ENCODE data around the gene AIRE.

Gene AIRE

GRCh38 chr21:44255511-44255981, 30.1 kb upstream of the AIRE start:
- Histone ChIP-seq H3K4me1 (no peaks in the 10 kb centered on the region), H3K4me3 (ENCODE audit: low read depth, low read length) (no peak overlapping the region), H3K27me3 (peaks cover 8% of the 10 kb centered on the region; the same call in 1 of the 2 replicates), H3K36me3 (no peaks in the 10 kb centered on the region), H3K9me3 (no peaks in the 10 kb centered on the region)
- DNase-seq: no peak
- no peak for TF ChIP-seq CTCF (IDR thresholded peaks at IDR 0.05; ENCODE audit: low read depth, low read length)

- TF ChIP-seq CTCF (IDR thresholded peaks at IDR 0.05; ENCODE audit: low read depth, low read length): no peak
- peaks cover 8% of the 10 kb centered on the region; the same call in 1 of the 2 replicates for H3K27me3 ChIP-seq
- DNase-seq: no peak
These were observed 27.5 kb upstream of the AIRE start for GRCh38 chr21:44258056-44258725.

GRCh38 chr21:44259082-44259705, 26.5 kb upstream of the AIRE start:
- no peak for TF ChIP-seq CTCF (IDR thresholded peaks at IDR 0.05; ENCODE audit: low read depth, low read length)
- DNase-seq: no peak
- Histone ChIP-seq H3K4me3 (ENCODE audit: low read depth, low read length) (no peak overlapping the region), H3K4me1 (no peaks in the 10 kb centered on the region), H3K9me3 (no peaks in the 10 kb centered on the region), H3K27me3 (peaks cover 3% of the 10 kb centered on the region; the same call in 1 of the 2 replicates), H3K36me3 (no peaks in the 10 kb centered on the region)

More at GRCh38 chr21:44258056-44258725, 27.5 kb upstream of the AIRE start:
- H3K36me3 ChIP-seq: no peaks in the 10 kb centered on the region
- no peaks in the 10 kb centered on the region for H3K4me1 ChIP-seq
- no peaks in the 10 kb centered on the region for H3K9me3 ChIP-seq
- H3K4me3 ChIP-seq (ENCODE audit: low read depth, low read length): no peak overlapping the region

- no peak for TF ChIP-seq CTCF (IDR thresholded peaks at IDR 0.05; ENCODE audit: low read depth, low read length)
- H3K9me3 ChIP-seq: no peaks in the 10 kb centered on the region
- no peaks in the 10 kb centered on the region for H3K4me1 ChIP-seq
- no peaks in the 10 kb centered on the region for H3K27me3 ChIP-seq
- H3K36me3 ChIP-seq: no peaks in the 10 kb centered on the region
- no peak for DNase-seq
- H3K4me3 ChIP-seq (ENCODE audit: low read depth, low read length): no peak overlapping the region
These were observed 25.6 kb upstream of the AIRE start for GRCh38 chr21:44260066-44260465.

- no peaks in the 10 kb centered on the region for H3K36me3 ChIP-seq
- no peaks in the 10 kb centered on the region for H3K9me3 ChIP-seq
- no peaks in the 10 kb centered on the region for H3K4me1 ChIP-seq
- TF ChIP-seq CTCF (IDR thresholded peaks at IDR 0.05; ENCODE audit: low read depth, low read length): no peak
- no peak for DNase-seq
- no peaks in the 10 kb centered on the region for H3K27me3 ChIP-seq
- H3K4me3 ChIP-seq (ENCODE audit: low read depth, low read length): no peak overlapping the region
These were observed 24.7 kb upstream of the AIRE start for GRCh38 chr21:44260791-44261631.

Measured in BE2C (cell line).